ENCODE results near the gene SMARCD2.

Gene SMARCD2

GRCh38 chr17:63830904-63831491 is 11.5 kb downstream of the SMARCD2 start:
- Histone ChIP-seq H3K4me1 (ENCODE audit: control insufficient read depth, insufficient read depth, low read length) (no peaks in the 10 kb centered on the region), H3K27ac (ENCODE audit: low read depth, low read length) (no peak overlapping the region)

GRCh38 chr17:63830278-63830677 is 12.2 kb downstream of the SMARCD2 start:
- Histone ChIP-seq H3K9me3 (ENCODE audit: control insufficient read depth, insufficient read depth, low read depth, low read length) (no peaks in the 10 kb centered on the region), H3K4me1 (ENCODE audit: control insufficient read depth, insufficient read depth, low read length) (no peaks in the 10 kb centered on the region), H3K27me3 (ENCODE audit: control insufficient read depth, insufficient read depth, low read length) (no peaks in the 10 kb centered on the region), H3K36me3 (ENCODE audit: control insufficient read depth, insufficient read depth, low read length) (peaks cover 77% of the 10 kb centered on the region), H3K4me3 (ENCODE audit: low read depth, low read length) (no peak overlapping the region), H3K27ac (ENCODE audit: low read depth, low read length) (no peak overlapping the region), H3K9ac (ENCODE audit: low read length) (no peak overlapping the region)

More at GRCh38 chr17:63830904-63831491, 11.5 kb downstream of the SMARCD2 start:
- peaks cover 76% of the 10 kb centered on the region for H3K36me3 ChIP-seq (ENCODE audit: control insufficient read depth, insufficient read depth, low read length)
- H3K9me3 ChIP-seq (ENCODE audit: control insufficient read depth, insufficient read depth, low read depth, low read length), result no peaks in the 10 kb centered on the region
- no peak overlapping the region for H3K4me3 ChIP-seq (ENCODE audit: low read depth, low read length)
- no peaks in the 10 kb centered on the region for H3K27me3 ChIP-seq (ENCODE audit: control insufficient read depth, insufficient read depth, low read length)
- H3K9ac ChIP-seq (ENCODE audit: low read length), result no peak overlapping the region

GRCh38 chr17:63828936-63829335 is 13.5 kb downstream of the SMARCD2 start:
- no peak overlapping the region for H3K27ac ChIP-seq (ENCODE audit: low read depth, low read length)
- H3K9ac ChIP-seq (ENCODE audit: low read length), result no peak overlapping the region
- H3K4me3 ChIP-seq (ENCODE audit: low read depth, low read length), result peak overlapping the region; percentile 86; the same call in 1 of the 2 replicates
- peaks cover 80% of the 10 kb centered on the region for H3K36me3 ChIP-seq (ENCODE audit: control insufficient read depth, insufficient read depth, low read length)
- no peaks in the 10 kb centered on the region for H3K9me3 ChIP-seq (ENCODE audit: control insufficient read depth, insufficient read depth, low read depth, low read length)
- no peaks in the 10 kb centered on the region for H3K4me1 ChIP-seq (ENCODE audit: control insufficient read depth, insufficient read depth, low read length)
- H3K27me3 ChIP-seq (ENCODE audit: control insufficient read depth, insufficient read depth, low read length), result no peaks in the 10 kb centered on the region

GRCh38 chr17:63827801-63828221 is 14.7 kb downstream of the SMARCD2 start:
- Histone ChIP-seq H3K27ac (ENCODE audit: low read depth, low read length) (peak overlapping the region; percentile 97), H3K9ac (ENCODE audit: low read length) (peak overlapping the region; percentile 95), H3K9me3 (ENCODE audit: control insufficient read depth, insufficient read depth, low read depth, low read length) (no peaks in the 10 kb centered on the region), H3K27me3 (ENCODE audit: control insufficient read depth, insufficient read depth, low read length) (no peaks in the 10 kb centered on the region), H3K36me3 (ENCODE audit: control insufficient read depth, insufficient read depth, low read length) (peaks cover 78% of the 10 kb centered on the region), H3K4me3 (ENCODE audit: low read depth, low read length) (peak overlapping the region; percentile 86), H3K4me1 (ENCODE audit: control insufficient read depth, insufficient read depth, low read length) (no peaks in the 10 kb centered on the region)

- Histone ChIP-seq H3K27me3 (ENCODE audit: control insufficient read depth, insufficient read depth, low read length) (no peaks in the 10 kb centered on the region), H3K4me3 (ENCODE audit: low read depth, low read length) (peak within 1 kb of the TSS; percentile 86), H3K9me3 (ENCODE audit: control insufficient read depth, insufficient read depth, low read depth, low read length) (no peaks in the 10 kb centered on the region), H3K27ac (ENCODE audit: low read depth, low read length) (peak within 1 kb of the TSS; percentile 97), H3K4me1 (ENCODE audit: control insufficient read depth, insufficient read depth, low read length) (no peaks in the 10 kb centered on the region), H3K9ac (ENCODE audit: low read length) (peak within 1 kb of the TSS; percentile 95), H3K36me3 (ENCODE audit: control insufficient read depth, insufficient read depth, low read length) (peaks cover 78% of the 10 kb centered on the region)
Measured at GRCh38 chr17:63827002-63827800, 15.3 kb downstream of the SMARCD2 start, which contains the start of the genes FTSJ3 and PSMC5. TSS of gene FTSJ3 (minus strand) at chr17:63827663. CDS start at chr17:63826902, 761 bp downstream. TSS of gene PSMC5 (plus strand) at chr17:63827431. CDS start at chr17:63827491, 60 bp downstream.

- no peaks in the 10 kb centered on the region for H3K27me3 ChIP-seq (ENCODE audit: control insufficient read depth, insufficient read depth, low read length)
- H3K36me3 ChIP-seq (ENCODE audit: control insufficient read depth, insufficient read depth, low read length), result peaks cover 78% of the 10 kb centered on the region
- H3K27ac ChIP-seq (ENCODE audit: low read depth, low read length), result peak overlapping the region; percentile 97; the same call in 1 of the 2 replicates
- peak overlapping the region; percentile 95 for H3K9ac ChIP-seq (ENCODE audit: low read length)
- no peaks in the 10 kb centered on the region for H3K4me1 ChIP-seq (ENCODE audit: control insufficient read depth, insufficient read depth, low read length)
- H3K9me3 ChIP-seq (ENCODE audit: control insufficient read depth, insufficient read depth, low read depth, low read length), result no peaks in the 10 kb centered on the region
- H3K4me3 ChIP-seq (ENCODE audit: low read depth, low read length), result peak overlapping the region; percentile 86
Measured at GRCh38 chr17:63826468-63827001, 15.9 kb downstream of the SMARCD2 start.

- Histone ChIP-seq H3K27me3 (ENCODE audit: control insufficient read depth, insufficient read depth, low read length) (no peaks in the 10 kb centered on the region), H3K4me1 (ENCODE audit: control insufficient read depth, insufficient read depth, low read length) (no peaks in the 10 kb centered on the region), H3K9me3 (ENCODE audit: control insufficient read depth, insufficient read depth, low read depth, low read length) (no peaks in the 10 kb centered on the region), H3K9ac (ENCODE audit: low read length) (no peak overlapping the region), H3K36me3 (ENCODE audit: control insufficient read depth, insufficient read depth, low read length) (peaks cover 78% of the 10 kb centered on the region), H3K4me3 (ENCODE audit: low read depth, low read length) (no peak overlapping the region), H3K27ac (ENCODE audit: low read depth, low read length) (no peak overlapping the region)
Measured at GRCh38 chr17:63824362-63824761, 18.1 kb downstream of the SMARCD2 start.

GRCh38 chr17:63823659-63824331 is 18.7 kb downstream of the SMARCD2 start:
- H3K4me3 ChIP-seq (ENCODE audit: low read depth, low read length), result no peak overlapping the region
- H3K27ac ChIP-seq (ENCODE audit: low read depth, low read length), result no peak overlapping the region
- H3K9ac ChIP-seq (ENCODE audit: low read length), result no peak overlapping the region
- peaks cover 78% of the 10 kb centered on the region for H3K36me3 ChIP-seq (ENCODE audit: control insufficient read depth, insufficient read depth, low read length)
- H3K9me3 ChIP-seq (ENCODE audit: control insufficient read depth, insufficient read depth, low read depth, low read length), result no peaks in the 10 kb centered on the region
- H3K27me3 ChIP-seq (ENCODE audit: control insufficient read depth, insufficient read depth, low read length), result no peaks in the 10 kb centered on the region
- H3K4me1 ChIP-seq (ENCODE audit: control insufficient read depth, insufficient read depth, low read length), result no peaks in the 10 kb centered on the region

- no peaks in the 10 kb centered on the region for H3K9me3 ChIP-seq (ENCODE audit: control insufficient read depth, insufficient read depth, low read depth, low read length)
- no peak overlapping the region for H3K9ac ChIP-seq (ENCODE audit: low read length)
- H3K4me3 ChIP-seq (ENCODE audit: low read depth, low read length), result no peak overlapping the region
- no peaks in the 10 kb centered on the region for H3K27me3 ChIP-seq (ENCODE audit: control insufficient read depth, insufficient read depth, low read length)
- no peak overlapping the region for H3K27ac ChIP-seq (ENCODE audit: low read depth, low read length)
- H3K36me3 ChIP-seq (ENCODE audit: control insufficient read depth, insufficient read depth, low read length), result peaks cover 84% of the 10 kb centered on the region
- H3K4me1 ChIP-seq (ENCODE audit: control insufficient read depth, insufficient read depth, low read length), result no peaks in the 10 kb centered on the region
Measured at GRCh38 chr17:63822537-63822936, 19.9 kb downstream of the SMARCD2 start.

- Histone ChIP-seq H3K9me3 (ENCODE audit: control insufficient read depth, insufficient read depth, low read depth, low read length) (no peaks in the 10 kb centered on the region), H3K36me3 (ENCODE audit: control insufficient read depth, insufficient read depth, low read length) (peaks cover 91% of the 10 kb centered on the region), H3K4me3 (ENCODE audit: low read depth, low read length) (no peak overlapping the region), H3K4me1 (ENCODE audit: control insufficient read depth, insufficient read depth, low read length) (no peaks in the 10 kb centered on the region), H3K9ac (ENCODE audit: low read length) (no peak overlapping the region), H3K27me3 (ENCODE audit: control insufficient read depth, insufficient read depth, low read length) (no peaks in the 10 kb centered on the region), H3K27ac (ENCODE audit: low read depth, low read length) (no peak overlapping the region)
Measured at GRCh38 chr17:63821804-63822203, 20.7 kb downstream of the SMARCD2 start.

Data from HUES6 (cell line).